GM18526 (cell line): ENCODE results near the gene KIRREL3.

ENCODE experiments used
- POLR2A ChIP-seq: IDR thresholded peaks from 3 replicates; pipeline ENCODE4 v1.6.1; 2011; ENCODE audit not compliant: insufficient read length; ENCODE audit errors: extremely low read depth

Gene KIRREL3

DNA sequence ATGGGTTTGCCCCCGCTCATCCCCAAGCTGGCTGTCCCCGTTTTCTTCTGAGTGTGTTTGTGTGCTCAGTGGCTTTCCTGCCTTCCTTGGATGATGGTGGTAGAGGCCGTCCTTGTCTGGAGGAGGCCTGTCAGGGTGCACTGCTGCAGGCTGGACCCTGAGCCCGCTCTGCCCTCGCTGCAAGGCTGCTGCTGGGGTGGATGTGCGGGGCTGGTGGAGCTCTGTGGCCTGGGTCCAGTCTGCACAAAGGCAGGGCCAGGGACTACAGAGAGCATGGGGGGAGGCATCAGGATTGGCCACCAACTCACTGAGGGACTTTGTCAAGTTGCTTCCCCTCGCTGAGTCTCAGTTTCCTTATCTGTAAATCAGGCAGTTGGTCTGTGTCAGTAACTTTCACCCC, 275.0 kb downstream of the KIRREL3 start:
- TF ChIP-seq POLR2A = no peak

DNA sequence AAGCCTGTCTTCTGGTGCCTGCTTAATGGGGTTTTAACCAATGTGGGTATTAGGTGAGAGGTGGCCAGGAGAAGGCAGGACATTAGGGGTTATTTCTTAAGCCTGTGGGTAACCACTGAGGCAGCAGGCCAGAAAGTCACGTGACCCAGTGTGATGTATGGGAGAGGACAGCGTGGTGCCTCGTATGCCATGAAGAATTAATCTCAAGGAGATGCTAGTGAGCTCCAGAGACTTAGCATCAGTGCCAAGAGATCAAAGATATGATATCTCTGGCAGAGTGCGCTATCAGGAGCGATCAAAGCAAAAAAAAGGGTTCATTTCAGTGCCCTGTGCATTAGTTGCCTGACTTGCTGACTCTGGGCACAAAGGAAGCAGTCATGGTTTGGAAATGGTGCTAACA, 275.5 kb downstream of the KIRREL3 start:
- no peak for TF ChIP-seq POLR2A

DNA sequence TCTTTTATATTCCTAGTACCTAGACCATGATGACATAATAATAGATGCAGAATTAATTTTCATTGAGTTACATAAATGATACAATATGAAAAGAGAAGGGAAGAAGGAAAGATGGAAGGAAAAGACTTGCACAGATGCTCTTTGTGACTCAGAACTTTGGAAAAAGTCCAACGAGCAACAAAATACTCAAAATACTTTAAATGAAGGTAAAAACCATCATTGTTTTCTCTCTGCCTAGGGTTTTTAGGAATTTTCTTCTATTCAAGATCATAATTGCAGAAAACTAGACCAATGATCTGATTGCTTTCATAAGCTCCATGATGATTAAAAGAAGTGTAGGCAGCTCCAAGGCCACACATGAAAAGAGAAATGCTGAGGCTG, 276.9 kb downstream of the KIRREL3 start:
- no peak for TF ChIP-seq POLR2A

DNA sequence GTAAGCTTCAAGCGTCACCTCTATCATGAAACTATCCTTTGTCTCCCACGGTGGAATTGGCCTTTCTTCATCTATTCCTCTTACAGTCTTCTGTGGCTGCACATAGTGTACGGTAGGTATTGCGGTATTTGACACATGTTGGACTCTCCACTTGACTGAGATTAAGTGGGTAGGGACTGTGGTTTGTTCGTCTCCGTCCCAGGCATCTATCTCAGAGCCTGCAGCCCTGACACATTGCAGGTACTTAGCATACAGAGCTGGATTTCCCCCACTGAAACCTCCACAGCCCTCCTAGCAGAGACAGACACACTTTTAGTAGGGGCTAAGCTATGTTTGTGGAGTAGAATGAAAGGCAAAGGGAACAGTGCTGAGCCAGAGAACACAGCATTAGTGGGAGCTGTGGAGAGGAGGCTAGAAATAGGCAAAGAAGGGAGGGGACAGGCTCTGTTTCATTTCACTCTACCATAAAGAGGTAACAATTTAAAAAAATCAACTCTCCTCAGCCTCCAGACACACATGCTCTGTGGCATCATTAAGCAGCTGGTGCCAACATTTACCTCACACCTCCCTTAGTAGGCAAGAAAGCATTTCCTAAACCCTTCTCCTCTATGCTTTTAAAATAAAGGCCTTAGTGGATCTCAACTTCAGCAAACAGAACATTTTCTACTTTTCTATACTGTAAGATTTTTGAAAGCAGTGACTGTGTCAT, 277.5 kb downstream of the KIRREL3 start:
- no peak for TF ChIP-seq POLR2A

DNA sequence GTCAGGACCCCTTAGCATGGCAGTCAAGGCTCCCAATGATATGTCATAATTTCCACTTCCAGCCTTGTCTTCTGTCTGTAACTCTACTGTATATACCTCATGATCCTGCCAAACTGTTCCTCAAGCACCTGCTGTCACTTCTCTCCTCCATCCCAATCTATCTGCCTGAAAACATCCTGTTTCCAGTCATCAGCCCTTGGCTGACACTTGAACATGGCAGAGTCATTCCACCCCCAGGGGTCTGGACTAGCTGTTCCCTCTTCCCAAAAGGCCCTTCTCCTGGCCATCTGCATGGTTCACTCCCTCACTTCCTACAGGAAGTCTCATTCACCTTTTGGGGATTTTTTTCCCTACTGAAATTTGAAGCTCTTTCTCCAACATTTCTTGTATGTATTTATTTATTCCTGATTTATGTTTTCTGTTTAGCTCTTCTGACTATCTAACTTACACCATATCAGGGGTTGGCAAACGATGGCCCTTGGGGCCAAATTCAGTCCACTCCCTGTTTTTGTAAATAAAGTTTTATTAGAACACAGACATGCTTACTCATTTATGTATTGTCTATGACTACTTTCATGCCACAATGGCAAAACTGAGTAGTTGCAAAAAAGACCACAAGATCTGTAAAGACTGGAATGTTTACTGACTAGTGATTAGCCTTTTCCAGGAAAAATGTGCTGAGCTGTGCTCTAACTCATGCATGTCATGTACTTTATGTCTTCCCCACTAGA, 278.4 kb downstream of the KIRREL3 start:
- no peak for TF ChIP-seq POLR2A

DNA sequence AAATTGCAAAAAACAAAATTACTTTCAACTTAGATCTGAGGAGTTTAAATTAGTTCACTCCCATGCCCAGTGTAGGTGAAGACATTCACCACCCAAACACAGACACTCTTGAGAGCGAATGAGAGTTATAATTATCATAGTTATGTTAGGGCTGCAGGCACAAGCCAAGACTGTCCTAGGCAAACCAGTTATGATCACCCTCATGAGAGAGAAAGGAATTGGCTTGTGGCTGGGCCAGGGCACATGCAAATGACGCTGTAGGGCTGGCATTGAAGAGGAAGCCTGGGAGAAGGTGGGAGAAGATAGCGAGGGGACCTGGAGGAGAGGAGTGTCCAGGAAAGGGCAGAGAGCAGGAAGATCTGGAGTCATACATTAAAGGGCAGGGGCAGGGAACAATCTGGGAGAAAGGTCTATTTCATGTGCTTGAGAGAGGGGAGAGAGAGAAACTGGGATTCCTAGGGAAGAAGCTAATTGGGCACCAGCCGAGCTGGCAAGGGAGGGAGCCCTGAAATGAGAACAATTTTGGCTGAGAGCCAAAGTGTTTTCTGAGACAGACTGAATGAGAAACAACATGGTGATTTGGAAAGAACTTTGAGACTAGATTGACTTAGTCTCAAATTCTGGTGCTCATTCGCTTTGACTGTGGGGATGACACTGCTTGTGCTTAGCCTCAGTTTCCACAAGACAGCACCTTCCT, 279.9 kb downstream of the KIRREL3 start:
- TF ChIP-seq POLR2A = no peak

DNA sequence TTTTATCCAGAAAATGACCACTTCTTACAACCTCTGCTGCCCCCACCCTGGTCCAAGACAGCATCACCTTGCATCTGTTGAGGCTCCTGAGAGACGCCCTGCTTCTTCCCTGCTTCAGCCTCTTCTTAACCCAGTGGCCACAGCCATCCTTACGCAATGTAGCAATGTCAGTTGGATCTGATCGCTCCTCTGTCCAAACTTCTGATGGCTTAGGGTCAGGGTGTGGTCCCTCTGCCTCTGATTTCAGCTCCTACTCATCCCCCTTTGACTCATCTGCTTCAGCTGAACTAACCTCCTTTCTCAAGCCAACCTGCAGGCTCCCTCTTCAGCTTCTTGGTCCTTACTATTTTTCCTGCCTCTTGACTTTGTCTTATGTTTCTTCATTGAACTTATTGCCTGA, 280.8 kb downstream of the KIRREL3 start:
- TF ChIP-seq POLR2A = no peak

DNA sequence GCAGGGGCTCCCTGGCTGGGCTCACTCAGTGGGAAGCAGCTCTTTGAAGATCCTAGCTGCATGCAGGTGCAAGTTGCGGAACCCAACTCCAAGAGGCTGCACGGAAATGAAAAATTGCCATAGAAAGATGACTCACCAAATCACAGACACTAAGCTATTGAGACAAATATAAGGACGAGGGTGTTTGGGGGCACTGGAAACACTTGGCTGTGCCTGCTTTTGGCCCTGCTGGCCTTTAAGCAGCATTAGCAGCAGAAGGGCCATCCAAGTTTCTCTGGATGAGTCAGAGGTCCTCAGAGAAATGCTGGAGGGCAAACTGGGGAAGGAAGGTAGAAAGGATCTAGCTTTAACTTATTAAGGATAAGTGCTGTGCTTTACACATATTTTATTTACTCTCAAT, 282.3 kb downstream of the KIRREL3 start:
- TF ChIP-seq POLR2A = no peak

DNA sequence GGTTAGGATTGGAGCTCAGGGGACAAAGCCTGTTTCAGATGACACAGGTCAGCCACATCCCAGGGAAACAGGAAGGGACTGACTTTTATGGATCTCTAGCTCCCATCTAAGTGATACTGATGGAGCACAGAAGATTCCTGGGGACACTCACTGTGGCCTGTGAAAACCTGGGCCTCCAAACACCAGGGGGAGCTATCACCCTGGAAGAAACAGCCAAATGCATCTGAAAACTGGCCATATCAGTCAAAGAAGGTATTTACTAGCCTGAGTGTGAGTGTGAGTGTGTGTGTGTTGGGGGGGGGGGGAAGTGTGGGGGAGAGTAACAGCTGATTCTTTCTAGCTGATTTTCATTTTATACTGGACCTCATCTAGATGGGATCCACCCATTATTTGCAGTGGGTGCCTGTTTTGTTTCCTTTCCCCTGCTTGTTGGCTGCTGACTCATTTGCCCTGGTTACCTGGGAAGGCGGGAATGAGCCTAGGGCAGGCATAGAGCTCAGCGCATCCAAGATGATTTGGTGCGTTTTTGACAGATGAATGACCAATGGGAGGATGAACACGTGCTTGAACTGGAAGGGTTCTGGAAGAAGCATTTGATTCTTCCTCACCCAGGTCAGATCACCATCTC, 284.0 kb downstream of the KIRREL3 start:
- no peak for TF ChIP-seq POLR2A

DNA sequence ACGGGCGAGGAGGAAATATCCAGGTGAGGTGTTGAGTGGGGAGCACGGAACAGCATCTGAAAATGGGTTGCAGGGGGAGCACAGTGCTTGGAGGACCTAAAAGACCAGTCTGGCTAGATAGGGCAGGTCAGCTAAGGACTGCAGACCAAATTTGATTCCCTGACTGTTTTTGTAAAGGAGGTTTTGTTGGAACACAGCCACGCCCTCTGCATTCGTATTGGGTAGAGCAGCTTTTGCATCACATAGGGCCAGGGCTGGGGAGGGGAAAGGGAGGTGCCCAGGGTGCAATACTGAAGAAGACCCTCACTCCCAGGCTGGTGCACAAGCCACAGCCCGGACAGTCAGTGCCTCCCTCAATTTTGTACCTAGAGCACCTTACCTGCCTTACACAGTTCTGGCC, 286.8 kb downstream of the KIRREL3 start:
- no peak for TF ChIP-seq POLR2A

DNA sequence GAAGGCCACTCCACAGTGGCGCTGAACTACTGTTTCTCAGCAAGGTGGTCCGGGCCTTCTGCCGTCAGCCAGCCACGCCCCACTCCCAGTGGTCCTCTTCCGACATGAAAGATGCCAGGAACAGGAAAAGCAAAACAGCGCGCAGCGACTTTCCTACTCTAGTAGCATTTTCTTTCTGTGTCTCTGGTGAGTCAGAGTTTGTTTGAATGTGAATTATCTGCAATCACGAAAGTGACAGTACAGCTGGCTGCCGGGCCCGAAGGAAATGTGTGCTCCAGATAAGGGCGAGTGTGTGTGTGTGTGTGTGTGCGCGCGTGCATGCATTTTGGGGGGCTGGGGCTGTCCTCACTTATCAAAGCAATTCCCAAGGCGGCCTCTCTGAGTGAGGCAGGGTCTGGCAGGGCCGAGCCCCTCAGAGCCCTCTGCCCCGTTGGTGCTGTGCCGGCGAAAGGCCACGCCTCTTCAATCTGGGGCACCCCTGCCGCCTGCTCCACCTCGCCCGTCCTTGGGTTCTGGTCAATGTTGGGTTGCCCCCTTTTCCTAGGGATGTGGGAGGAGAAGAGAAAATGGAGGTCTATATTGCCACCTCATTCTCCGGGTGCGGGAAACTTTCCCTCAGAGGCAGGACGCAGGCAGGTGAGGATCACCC, 288.5 kb downstream of the KIRREL3 start:
- TF ChIP-seq POLR2A = no peak

DNA sequence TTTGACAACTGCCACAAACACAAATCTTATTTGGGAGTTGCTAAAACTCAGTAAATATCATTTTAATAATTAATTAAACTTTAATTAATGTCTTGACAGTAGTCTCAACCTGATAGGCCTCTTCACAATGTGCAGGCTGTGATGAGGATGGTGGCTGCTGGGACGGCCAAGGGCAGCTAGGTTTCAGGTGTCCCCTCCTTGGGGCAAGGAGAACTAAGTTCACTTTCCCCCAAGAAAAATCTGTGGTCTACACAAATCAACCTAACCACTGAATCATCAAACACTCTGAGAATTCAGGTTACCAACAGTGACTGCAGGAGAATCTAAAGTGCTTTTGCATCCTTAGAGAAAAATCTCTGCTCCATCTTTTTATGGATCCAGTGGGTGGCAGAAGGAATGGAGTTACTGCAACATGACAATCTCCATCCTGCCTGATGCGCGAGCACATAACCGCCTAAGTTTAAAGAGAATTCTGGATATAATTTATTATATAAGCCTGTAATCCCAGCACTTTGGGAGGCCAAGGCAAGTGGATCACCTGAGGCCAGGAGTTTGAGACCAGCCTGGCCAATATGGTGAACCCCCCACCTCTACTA, 289.7 kb downstream of the KIRREL3 start:
- TF ChIP-seq POLR2A = no peak

DNA sequence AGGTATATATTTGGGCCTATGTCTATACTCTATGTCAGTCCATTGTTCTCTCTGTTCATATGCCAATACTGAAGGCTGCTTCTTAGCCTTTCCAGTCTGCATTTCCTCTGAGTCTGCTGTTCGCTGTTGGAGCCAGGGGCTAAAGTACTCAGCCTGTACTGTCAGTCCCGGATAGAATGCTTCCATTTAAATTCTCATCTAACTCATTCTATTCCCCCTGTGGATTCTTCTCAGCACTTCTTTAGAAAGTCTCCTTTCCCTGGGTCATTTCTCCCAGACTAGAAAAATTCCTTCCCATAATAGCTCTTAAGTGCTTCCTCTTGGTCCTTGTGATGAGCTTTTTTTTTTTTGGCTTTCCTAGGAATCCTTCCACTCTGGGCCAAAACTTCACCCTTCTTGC, 293.1 kb downstream of the KIRREL3 start:
- TF ChIP-seq POLR2A = no peak

DNA sequence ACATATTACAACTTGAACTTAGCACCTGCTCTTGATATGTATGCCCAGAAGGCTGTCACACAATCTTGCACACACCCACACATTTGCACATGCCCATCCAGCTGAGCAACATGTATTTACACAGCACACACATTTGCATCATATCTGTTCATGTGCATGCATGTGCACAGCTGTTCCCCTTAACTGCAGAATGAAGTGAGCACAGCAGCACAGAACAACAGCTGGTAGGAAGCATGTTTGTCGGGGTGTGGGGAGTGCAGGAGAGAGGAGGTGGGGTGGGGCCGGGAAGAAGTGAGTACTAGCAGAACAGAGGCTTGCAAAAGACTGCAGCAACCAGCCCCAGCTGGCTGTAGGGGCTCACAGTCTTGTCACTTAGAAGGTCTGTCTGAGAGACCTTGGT, 296.5 kb downstream of the KIRREL3 start:
- no peak for TF ChIP-seq POLR2A

DNA sequence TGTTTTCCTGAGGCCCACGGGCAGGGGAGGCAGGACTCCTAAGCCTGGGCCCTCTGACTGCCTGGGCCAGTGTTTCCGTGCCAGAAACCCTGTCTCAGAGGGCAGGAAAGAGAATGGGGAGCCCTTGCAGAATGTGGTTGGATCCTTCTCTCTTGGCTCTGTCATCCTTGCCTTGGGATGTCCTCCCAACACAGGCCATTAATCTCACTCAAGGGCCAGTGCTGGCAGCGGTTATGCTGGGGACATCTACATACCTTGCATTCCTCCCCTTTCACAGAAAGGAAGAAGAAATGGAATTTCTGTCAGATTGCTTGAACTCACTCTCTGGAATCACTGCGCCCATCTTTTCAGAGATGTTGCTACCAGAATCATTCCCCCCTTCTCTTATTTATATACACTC, 296.9 kb downstream of the KIRREL3 start:
- no peak for TF ChIP-seq POLR2A

DNA sequence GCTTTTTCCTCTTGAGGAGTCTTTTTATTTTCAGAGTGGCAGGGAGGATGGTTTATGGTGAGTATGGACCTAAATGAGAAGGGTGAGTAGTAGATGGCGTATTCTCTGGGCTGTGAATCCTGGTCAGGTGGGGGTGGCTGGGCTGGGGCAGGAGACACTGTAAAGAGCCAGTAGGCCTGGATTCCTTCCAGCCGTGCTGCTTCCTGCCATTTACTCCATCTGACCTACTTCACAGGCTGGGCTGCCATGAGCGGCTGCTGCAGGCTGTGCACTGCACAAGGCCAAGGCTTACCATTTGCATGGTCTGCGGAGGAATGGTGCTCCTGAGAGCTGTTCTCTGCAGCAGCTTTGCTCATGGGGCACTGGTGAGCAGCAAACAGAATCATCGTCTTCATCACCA, 297.6 kb downstream of the KIRREL3 start:
- no peak for TF ChIP-seq POLR2A
